Measurements from ENCODE around the gene KCNG4.

Gene KCNG4

GRCh38 chr16:84247844-84248243, 8.0 kb upstream of the KCNG4 start:
- no peak overlapping the region for H3K4me3 ChIP-seq (ENCODE audit: control insufficient read depth, low read depth, low read length)
- DNase-seq (ENCODE audit: low read depth), result no peak
- no peak for TF ChIP-seq CTCF (conservative IDR thresholded peaks at IDR 0.05; ENCODE audit: control insufficient read depth, insufficient read depth, low read depth, low read length)

GRCh38 chr16:84247331-84247730, 7.5 kb upstream of the KCNG4 start:
- no peak for TF ChIP-seq CTCF (conservative IDR thresholded peaks at IDR 0.05; ENCODE audit: control insufficient read depth, insufficient read depth, low read depth, low read length)
- H3K4me3 ChIP-seq (ENCODE audit: control insufficient read depth, low read depth, low read length), result no peak overlapping the region
- no peak for DNase-seq (ENCODE audit: low read depth)

GRCh38 chr16:84246679-84247077, 6.9 kb upstream of the KCNG4 start:
- H3K4me3 ChIP-seq (ENCODE audit: control insufficient read depth, low read depth, low read length), result no peak overlapping the region
- no peak for DNase-seq (ENCODE audit: low read depth)
- TF ChIP-seq CTCF (conservative IDR thresholded peaks at IDR 0.05; ENCODE audit: control insufficient read depth, insufficient read depth, low read depth, low read length), result no peak

- no peak overlapping the region for H3K4me3 ChIP-seq (ENCODE audit: control insufficient read depth, low read depth, low read length)
- no peak for TF ChIP-seq CTCF (conservative IDR thresholded peaks at IDR 0.05; ENCODE audit: control insufficient read depth, insufficient read depth, low read depth, low read length)
- DNase-seq (ENCODE audit: low read depth), result no peak
These were observed 6.3 kb upstream of the KCNG4 start for GRCh38 chr16:84245956-84246678.

- no peak for DNase-seq (ENCODE audit: low read depth)
- no peak for TF ChIP-seq CTCF (conservative IDR thresholded peaks at IDR 0.05; ENCODE audit: control insufficient read depth, insufficient read depth, low read depth, low read length)
- no peak overlapping the region for H3K4me3 ChIP-seq (ENCODE audit: control insufficient read depth, low read depth, low read length)
These were observed 4.9 kb upstream of the KCNG4 start for GRCh38 chr16:84244728-84245127.

GRCh38 chr16:84243732-84244131, 3.9 kb upstream of the KCNG4 start:
- no peak for TF ChIP-seq CTCF (conservative IDR thresholded peaks at IDR 0.05; ENCODE audit: control insufficient read depth, insufficient read depth, low read depth, low read length)

GRCh38 chr16:84242839-84243238, 3.0 kb upstream of the KCNG4 start:
- DNase-seq (ENCODE audit: low read depth), result no peak
- no peak for TF ChIP-seq CTCF (conservative IDR thresholded peaks at IDR 0.05; ENCODE audit: control insufficient read depth, insufficient read depth, low read depth, low read length)

More at GRCh38 chr16:84243732-84244131, 3.9 kb upstream of the KCNG4 start:
- no peak overlapping the region for H3K4me3 ChIP-seq (ENCODE audit: control insufficient read depth, low read depth, low read length)
- no peak for DNase-seq (ENCODE audit: low read depth)

More at GRCh38 chr16:84242839-84243238, 3.0 kb upstream of the KCNG4 start:
- H3K4me3 ChIP-seq (ENCODE audit: control insufficient read depth, low read depth, low read length), result no peak overlapping the region

Data from fibroblast of mammary gland (primary cell).